ENCODE measurements around the gene SESN1. TPM values are rescaled to one million over a fixed set of nuclear protein-coding genes. Genes with fewer than 3 reads are reported as not detected.

Gene SESN1
- polyA plus RNA-seq, 1 donor from 2014 or later: 11.1 TPM

Other genes with a start within 250 kb of the SESN1 start
- 3.2 TPM for gene ARMC2, start 246.4 kb downstream of the SESN1 start, polyA plus RNA-seq
- gene CEP57L1, start 661 bp upstream of the SESN1 start, polyA plus RNA-seq: 4.9 TPM

All from IgD-negative memory B cell (primary cell).